ENCODE measurements around the gene TNKS2.
"Not testable (repeated sequence)": the region's sequence is repeated elsewhere in the genome, so short reads cannot be mapped to it uniquely, and the experiment has no call there.

TNKS2 gene

GRCh38 chr10:91797874-91798648 lies at the start of gene TNKS2:
Gene TNKS2 (plus strand): TSS chr10:91798426. CDS start chr10:91798691, 265 bp downstream.
- DNase-seq (ENCODE audit: low spot score) (peak; percentile 83), FAIRE-seq (no peak)

DNA sequence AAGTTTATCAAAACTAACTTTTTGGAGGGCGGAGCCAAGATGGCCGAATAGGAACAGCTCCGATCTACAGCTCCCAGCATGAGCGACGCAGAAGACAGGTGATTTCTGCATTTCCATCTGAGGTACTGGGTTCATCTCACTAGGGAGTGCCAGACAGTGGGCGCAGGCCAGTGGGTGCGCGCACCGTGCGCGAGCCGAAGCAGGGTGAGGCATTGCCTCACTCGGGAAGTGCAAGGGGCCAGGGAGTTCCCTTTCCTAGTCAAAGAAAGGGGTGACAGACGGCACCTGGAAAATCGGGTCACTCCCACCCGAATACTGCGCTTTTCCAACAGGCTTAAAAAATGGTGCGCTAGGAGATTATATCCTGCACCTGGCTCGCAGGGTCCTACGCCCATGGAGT lies 48.6 kb upstream of the TNKS2 start:
- FAIRE-seq; DNase-seq (ENCODE audit: low spot score): not testable (repeated sequence)

DNA sequence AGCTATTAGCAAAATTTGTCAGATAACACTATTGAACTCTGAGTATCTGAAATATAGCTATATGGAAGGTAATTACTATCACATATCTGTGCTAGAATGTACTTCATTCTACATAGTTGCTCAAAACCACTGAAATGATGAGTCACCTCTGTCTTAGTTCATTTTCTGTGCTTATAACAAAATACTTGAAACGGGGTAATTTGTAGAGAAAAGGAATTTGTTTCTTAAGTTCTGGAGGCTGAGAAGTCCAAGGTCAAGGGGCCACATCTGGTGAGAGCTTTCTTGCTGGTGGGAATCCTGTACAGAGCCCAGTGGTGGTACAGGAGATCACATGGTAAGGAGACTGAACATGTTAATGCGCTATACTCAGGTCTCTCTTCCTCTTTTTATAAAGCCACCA lies 41.9 kb upstream of the TNKS2 start:
- FAIRE-seq (no peak), DNase-seq (ENCODE audit: low spot score) (no peak)

DNA sequence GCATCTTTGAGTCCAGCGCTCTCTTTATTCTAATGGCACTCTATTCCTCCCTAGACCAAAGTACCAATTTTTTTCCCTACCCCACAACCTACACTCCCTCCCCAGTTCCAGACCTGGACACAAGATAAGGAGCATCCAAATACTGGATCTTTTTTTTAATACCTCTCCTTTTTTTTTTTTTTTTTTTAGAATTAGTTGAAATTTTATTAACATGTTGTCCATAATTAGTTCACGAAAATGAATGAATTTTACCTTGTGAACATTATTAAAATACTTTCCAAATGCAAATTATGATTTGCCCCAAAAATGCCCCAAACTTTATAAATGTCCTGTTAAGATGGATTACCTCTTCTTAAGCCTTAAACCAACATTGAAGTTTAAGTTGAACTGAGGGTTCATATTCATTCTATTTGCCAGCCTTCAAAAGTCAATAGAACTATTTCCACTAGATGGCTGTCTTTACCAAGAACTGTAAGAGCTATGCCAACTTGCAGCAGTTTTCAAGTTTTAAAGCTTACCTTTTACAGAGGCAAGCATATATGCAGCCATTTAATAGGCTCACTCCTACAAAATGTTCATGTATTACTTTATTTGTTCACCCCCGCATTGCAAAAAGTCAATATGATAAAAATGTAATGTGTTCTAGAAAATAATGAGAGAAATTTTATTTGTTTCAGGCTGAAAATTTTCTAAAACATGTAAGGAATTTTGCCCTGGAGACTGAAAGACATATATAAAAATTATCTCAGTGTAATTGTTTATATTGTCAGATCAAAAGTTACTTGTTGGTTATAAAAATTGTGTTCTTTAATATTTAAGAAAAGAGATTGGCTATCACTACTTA lies 39.7 kb upstream of the TNKS2 start:
- peak; percentile 45 for DNase-seq (ENCODE audit: low spot score)
- FAIRE-seq: peak; percentile 72

DNA sequence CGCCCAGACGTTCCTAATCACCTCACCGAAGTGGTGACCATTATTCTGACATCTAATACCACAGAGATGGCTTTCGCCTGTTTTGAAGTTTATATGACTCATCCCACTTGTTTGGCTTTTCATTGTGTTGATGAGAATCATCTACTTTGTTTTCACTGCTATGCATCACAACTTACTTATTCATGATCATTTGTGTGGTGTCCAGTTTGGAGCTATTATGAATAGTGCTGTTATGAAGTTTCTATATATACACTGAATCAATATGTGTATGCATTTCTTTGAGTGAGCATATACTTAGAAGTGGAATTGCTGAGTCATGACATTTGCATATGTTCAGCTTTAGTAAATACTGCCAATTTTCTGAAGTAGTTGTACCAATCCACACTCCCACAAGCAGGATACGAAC lies 38.6 kb upstream of the TNKS2 start:
- FAIRE-seq (no peak), DNase-seq (ENCODE audit: low spot score) (no peak)

DNA sequence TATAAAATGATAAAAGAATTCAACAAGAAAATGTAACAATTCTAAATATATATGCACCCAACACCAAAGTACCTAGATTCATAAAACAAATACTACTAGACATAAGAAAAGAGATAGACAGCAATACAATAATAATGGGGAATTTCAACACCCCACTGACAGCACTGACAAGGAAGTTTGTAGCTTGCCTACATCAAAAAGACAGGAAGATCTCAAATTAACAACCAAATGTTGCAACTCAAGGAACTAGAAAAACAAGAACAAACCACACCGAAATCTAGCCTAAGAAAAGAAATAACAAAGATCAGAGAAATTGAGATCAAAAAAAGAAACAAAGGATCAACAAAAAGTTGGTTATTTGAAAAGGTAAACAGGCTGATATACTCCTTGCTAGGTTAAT lies 36.5 kb upstream of the TNKS2 start:
- FAIRE-seq (no peak), DNase-seq (ENCODE audit: low spot score) (no peak)

GRCh38 chr10:91762878-91763277 lies 35.3 kb upstream of the TNKS2 start:
- DNase-seq (ENCODE audit: low spot score): no peak
- FAIRE-seq: no peak

GRCh38 chr10:91766676-91767075 lies 31.6 kb upstream of the TNKS2 start:
- no peak for DNase-seq (ENCODE audit: low spot score)
- FAIRE-seq: no peak

DNA sequence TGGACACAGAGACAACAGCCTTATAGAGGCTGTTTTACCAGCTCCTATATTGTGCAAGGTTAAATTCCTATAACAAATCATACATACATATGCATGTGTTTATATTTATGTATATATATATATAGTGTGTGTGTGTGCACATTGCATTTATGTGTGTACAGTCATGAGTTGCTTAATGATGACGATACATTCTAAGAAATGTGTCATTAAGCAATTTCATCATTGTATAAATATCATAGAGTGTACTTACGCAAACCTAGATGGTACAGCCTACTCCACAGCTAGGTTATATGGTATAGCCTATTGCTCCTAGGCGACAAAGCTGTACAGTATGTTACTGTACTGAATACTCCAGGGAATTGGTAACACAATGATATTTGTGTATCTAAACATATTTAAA lies 30.1 kb upstream of the TNKS2 start:
- DNase-seq (ENCODE audit: low spot score) (no peak), FAIRE-seq (no peak)

- FAIRE-seq: no peak
- no peak for DNase-seq (ENCODE audit: low spot score)
Measured at GRCh38 chr10:91771907-91772306, 26.3 kb upstream of the TNKS2 start.

GRCh38 chr10:91772461-91772860 lies 25.8 kb upstream of the TNKS2 start:
- no peak for FAIRE-seq
- no peak for DNase-seq (ENCODE audit: low spot score)

GRCh38 chr10:91772869-91773268 lies 25.4 kb upstream of the TNKS2 start:
- FAIRE-seq (no peak), DNase-seq (ENCODE audit: low spot score) (no peak)

GRCh38 chr10:91774571-91774970 lies 23.7 kb upstream of the TNKS2 start:
- DNase-seq (ENCODE audit: low spot score) (no peak), FAIRE-seq (no peak)

- DNase-seq (ENCODE audit: low spot score) (no peak), FAIRE-seq (no peak)
Measured at GRCh38 chr10:91775731-91776130, 22.5 kb upstream of the TNKS2 start.

DNA sequence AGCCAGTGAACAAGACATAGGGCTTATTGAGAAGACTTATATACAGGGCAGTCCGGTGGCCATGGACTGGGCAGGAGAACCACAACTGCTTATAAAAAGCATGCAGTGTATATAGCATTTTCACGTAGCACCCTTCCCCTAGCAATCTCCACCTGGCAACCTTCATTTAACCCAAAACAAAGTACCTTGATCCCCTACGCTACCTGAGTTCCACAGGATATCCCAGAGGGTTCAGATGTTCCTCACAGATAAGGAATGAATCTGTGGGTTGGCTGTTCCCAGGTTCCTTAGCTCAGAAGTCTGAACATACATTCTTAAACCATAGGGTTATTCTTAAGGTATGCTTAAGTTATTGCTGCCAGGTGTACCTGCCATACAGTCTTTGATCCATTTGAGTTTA lies 22.0 kb upstream of the TNKS2 start:
- DNase-seq (ENCODE audit: low spot score) (no peak), FAIRE-seq (no peak)

DNA sequence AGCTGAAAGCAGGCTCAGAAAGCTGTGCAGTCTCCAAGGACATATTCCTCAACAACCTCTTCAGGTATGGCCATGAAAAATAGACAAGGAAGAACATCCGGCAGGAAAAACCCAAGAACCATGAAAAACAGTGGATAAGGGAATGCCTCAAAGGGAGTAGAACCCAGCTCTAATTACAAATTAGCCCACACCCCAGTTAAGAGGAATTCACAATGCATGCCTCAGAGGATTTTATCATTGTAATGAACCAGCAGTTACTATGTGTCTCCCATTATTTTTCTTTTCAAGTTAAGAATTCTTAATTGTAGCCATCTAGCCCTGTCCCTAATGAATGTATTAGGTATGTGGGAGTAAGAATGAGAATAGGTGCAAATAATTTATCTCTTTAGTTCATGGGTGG lies 19.7 kb upstream of the TNKS2 start:
- FAIRE-seq (no peak), DNase-seq (ENCODE audit: low spot score) (no peak)

DNA sequence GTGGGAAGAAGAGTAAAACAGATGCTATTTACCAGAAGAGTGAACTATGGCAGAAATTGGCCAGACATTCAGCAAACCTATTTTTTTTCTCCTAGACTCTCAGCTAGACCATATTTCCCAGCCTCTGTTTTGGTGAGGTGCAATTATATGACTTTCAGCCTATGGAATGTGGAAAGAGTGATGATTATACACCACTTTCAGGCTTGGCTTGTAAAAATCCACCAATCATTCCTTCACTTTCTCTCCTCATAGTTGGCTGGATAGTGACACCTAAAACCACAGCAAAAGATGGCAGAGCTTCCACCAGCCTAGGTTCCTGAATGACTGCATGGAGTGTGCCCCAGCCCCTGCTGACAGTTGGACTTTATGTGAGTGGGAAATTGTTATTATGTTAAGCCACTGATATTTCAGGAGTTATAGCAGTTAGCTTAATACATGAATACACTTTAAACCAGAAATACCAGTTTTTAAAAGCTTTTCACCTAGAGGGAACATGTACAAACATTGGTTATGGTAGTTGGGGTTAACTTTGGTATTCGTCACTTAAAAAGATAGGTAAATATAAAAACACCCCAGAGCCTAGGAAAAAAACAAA lies 19.1 kb upstream of the TNKS2 start:
- FAIRE-seq (no peak), DNase-seq (ENCODE audit: low spot score) (no peak)

DNA sequence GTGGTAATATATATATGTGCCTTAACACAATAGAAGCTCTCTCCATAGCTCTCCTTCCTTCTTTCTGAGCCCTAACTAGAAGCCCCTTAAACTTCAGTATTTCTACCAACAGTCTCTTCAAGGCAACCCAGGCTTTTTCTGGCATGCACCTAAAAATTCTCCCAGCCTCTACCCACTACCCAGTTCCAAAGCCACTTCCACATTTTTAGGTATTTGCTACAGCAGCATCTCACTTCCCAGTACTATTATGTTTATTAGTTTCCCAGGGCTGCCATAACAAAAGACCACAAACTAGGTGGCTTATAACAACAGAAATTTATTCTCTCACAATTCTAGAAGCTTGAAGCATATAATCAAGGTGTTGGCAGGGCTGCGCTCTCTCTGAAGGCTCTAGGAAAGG lies 15.7 kb upstream of the TNKS2 start:
- FAIRE-seq (no peak), DNase-seq (ENCODE audit: low spot score) (no peak)

- FAIRE-seq (no peak), DNase-seq (ENCODE audit: low spot score) (no peak)
Measured at GRCh38 chr10:91785830-91786229, 12.4 kb upstream of the TNKS2 start.

DNA sequence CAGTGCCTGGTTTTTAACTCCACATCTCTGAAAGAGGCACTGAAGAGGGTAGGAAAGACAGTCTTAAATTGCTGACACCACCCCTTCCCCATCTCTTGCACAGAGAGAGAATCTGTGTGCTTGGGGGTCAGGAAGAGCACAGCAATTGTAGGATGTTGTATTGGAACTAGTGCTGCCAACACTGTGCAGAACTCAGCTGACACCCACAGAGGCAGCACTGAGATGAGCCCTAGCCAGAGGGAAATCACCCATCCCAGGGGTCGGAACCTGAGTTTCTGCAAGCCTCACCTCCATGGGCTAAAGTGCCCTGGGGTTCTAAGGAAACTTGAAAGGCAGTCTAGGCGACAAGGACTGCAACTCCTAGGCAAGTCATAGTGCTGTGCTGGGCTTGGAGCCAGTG lies 11.0 kb upstream of the TNKS2 start:
- FAIRE-seq (no peak), DNase-seq (ENCODE audit: low spot score) (no peak)

GRCh38 chr10:91787810-91788209 lies 10.4 kb upstream of the TNKS2 start:
- FAIRE-seq (no peak), DNase-seq (ENCODE audit: low spot score) (no peak)

DNA sequence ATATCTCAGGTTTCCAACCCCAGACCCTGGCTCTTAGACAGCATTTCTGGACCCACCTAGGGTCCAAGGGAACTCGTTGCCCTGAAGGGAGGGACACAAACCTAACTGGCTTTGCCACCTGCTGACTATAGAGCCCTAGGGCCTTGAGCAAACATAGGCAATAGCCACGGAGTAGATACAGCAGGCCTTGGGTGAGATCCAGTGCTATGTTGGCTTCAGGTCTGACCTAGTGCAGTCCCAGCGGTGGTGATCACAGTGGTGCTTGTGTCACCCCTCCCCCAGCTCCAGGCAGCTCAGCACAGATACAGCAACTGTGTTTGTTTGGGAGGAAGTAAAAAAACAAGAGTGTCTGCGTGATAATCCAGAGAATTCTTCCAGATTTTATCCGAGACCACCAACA lies 9.7 kb upstream of the TNKS2 start:
- FAIRE-seq: no peak
- no peak for DNase-seq (ENCODE audit: low spot score)
